ENCODE data around the gene PROCA1. TPM values are rescaled to one million over a fixed set of nuclear protein-coding genes. Genes with fewer than 3 reads are reported as not detected.

PROCA1 gene
- polyA plus RNA-seq, 1 of the 3 experiments (the other 2 are of a cell fraction), result 7.1 TPM

- H3K4me1 ChIP-seq (ENCODE audit: control insufficient read depth in 1 of 2, insufficient read depth in 2 of 2, low read depth in 1 of 2, low read length in 1 of 2), result peaks cover 16 to 42% of the 10 kb centered on the region in 2 experiments
- peak overlapping the region; percentile 99 for H3K4me2 ChIP-seq
- peaks cover 36% of the 10 kb centered on the region for H4K20me1 ChIP-seq (ENCODE audit: insufficient read depth)
- peaks cover 36% of the 10 kb centered on the region for H3K79me2 ChIP-seq (ENCODE audit: insufficient read depth)
- no peak overlapping the region for H3K4me3 ChIP-seq (ENCODE audit: low read depth in 2 of 2, low read length in 1 of 2)
- TF ChIP-seq, protein P1, sequence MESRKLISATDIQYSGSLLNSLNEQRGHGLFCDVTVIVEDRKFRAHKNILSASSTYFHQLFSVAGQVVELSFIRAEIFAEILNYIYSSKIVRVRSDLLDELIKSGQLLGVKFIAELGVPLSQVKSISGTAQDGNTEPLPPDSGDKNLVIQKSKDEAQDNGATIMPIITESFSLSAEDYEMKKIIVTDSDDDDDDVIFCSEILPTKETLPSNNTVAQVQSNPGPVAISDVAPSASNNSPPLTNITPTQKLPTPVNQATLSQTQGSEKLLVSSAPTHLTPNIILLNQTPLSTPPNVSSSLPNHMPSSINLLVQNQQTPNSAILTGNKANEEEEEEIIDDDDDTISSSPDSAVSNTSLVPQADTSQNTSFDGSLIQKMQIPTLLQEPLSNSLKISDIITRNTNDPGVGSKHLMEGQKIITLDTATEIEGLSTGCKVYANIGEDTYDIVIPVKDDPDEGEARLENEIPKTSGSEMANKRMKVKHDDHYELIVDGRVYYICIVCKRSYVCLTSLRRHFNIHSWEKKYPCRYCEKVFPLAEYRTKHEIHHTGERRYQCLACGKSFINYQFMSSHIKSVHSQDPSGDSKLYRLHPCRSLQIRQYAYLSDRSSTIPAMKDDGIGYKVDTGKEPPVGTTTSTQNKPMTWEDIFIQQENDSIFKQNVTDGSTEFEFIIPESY (IDR thresholded peaks at IDR 0.05; ENCODE audit: borderline replicate concordance, low read depth), result no peak
- no peak for TF ChIP-seq REST (IDR thresholded peaks at IDR 0.05; ENCODE audit: low read depth, low read length)
- no peak for TF ChIP-seq RXRA (IDR thresholded peaks at IDR 0.05; ENCODE audit: borderline replicate concordance, low read depth)
- TF ChIP-seq USF2 (IDR thresholded peaks at IDR 0.05; ENCODE audit: borderline replicate concordance, low read depth, low read length), result no peak
- no peak for TF ChIP-seq GABPA (IDR thresholded peaks at IDR 0.05; ENCODE audit: low read depth)
- no peak for TF ChIP-seq FOXJ3 (CRISPR knock-in tag; IDR thresholded peaks at IDR 0.05)
- TF ChIP-seq FOXM1 (IDR thresholded peaks at IDR 0.05; ENCODE audit: low read depth), result no peak
- TF ChIP-seq YY1 (IDR thresholded peaks at IDR 0.05; ENCODE audit: low read depth), result no peak
- TF ChIP-seq CHD2 (IDR thresholded peaks at IDR 0.05; ENCODE audit: low read length, partially characterized antibody), result no peak
- no peak for TF ChIP-seq NFIC (IDR thresholded peaks at IDR 0.05; ENCODE audit: borderline replicate concordance)
- TF ChIP-seq TCF12 (IDR thresholded peaks at IDR 0.05), result no peak
- TF ChIP-seq, protein P2, sequence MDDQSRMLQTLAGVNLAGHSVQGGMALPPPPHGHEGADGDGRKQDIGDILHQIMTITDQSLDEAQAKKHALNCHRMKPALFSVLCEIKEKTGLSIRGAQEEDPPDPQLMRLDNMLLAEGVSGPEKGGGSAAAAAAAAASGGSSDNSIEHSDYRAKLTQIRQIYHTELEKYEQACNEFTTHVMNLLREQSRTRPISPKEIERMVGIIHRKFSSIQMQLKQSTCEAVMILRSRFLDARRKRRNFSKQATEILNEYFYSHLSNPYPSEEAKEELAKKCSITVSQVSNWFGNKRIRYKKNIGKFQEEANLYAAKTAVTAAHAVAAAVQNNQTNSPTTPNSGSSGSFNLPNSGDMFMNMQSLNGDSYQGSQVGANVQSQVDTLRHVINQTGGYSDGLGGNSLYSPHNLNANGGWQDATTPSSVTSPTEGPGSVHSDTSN (IDR thresholded peaks at IDR 0.05), result no peak
- no peak for TF ChIP-seq EP300 (IDR thresholded peaks at IDR 0.05; ENCODE audit: borderline replicate concordance in 1 of 2, low read depth in 1 of 2, low read length in 1 of 2)
- no peak for TF ChIP-seq EZH2phosphoT487 (IDR thresholded peaks at IDR 0.05; ENCODE audit: borderline replicate concordance, low read depth)
- no peak for TF ChIP-seq RAD21 (IDR thresholded peaks at IDR 0.05; ENCODE audit: low read length)
- TF ChIP-seq, protein P3, sequence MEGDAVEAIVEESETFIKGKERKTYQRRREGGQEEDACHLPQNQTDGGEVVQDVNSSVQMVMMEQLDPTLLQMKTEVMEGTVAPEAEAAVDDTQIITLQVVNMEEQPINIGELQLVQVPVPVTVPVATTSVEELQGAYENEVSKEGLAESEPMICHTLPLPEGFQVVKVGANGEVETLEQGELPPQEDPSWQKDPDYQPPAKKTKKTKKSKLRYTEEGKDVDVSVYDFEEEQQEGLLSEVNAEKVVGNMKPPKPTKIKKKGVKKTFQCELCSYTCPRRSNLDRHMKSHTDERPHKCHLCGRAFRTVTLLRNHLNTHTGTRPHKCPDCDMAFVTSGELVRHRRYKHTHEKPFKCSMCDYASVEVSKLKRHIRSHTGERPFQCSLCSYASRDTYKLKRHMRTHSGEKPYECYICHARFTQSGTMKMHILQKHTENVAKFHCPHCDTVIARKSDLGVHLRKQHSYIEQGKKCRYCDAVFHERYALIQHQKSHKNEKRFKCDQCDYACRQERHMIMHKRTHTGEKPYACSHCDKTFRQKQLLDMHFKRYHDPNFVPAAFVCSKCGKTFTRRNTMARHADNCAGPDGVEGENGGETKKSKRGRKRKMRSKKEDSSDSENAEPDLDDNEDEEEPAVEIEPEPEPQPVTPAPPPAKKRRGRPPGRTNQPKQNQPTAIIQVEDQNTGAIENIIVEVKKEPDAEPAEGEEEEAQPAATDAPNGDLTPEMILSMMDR (IDR thresholded peaks at IDR 0.05), result no peak
- no peak for TF ChIP-seq JUND (IDR thresholded peaks at IDR 0.05)
- TF ChIP-seq FOSL2 (IDR thresholded peaks at IDR 0.05; ENCODE audit: borderline replicate concordance, low read depth), result no peak
- TF ChIP-seq POLR2AphosphoS5 (IDR thresholded peaks at IDR 0.05; ENCODE audit: low read depth, low read length), result no peak; the same call in 1 of the 2 replicates
- ChIA-PET CTCF (interaction anchor here (0.7 to 11.1 kb wide), 14 partner anchors 8 to 392 kb away, joined by 3 to 612 read pairs (median 4); partner anchors contain the start of genes PHF12, PROCA1, SDF2 and SUPT6H), POLR2A (interaction anchor here (0.6 to 4.5 kb wide), 3 partner anchors 16 to 25 kb away, joined by 3 to 52 read pairs (median 4); partner anchors contain the start of gene TRAF4)
- H3K9ac ChIP-seq, result peak overlapping the region; percentile 71; the same call in 1 of the 2 replicates
- H3K27ac ChIP-seq (ENCODE audit: low read depth in 2 of 2, low read length in 1 of 2), result peak overlapping the region; percentile 72 to 88
- DNase-seq, result no peak
- H3K9me2 ChIP-seq, result no peaks in the 10 kb centered on the region
- H2AFZ ChIP-seq (ENCODE audit: low read depth), result no peak overlapping the region
- H3K36me3 ChIP-seq (replicated peaks in 1 of 2; ENCODE audit: control insufficient read depth in 1 of 2, insufficient read depth in 2 of 2, low read length in 1 of 2), result peaks cover 38 to 41% of the 10 kb centered on the region in 2 experiments
- H3K9me3 ChIP-seq, result no peaks in the 10 kb centered on the region
- WGBS (ENCODE audit: low lambda C conversion rate), result 80% methylated on average over 10 of the region's 10 CpGs
- no peaks in the 10 kb centered on the region for H3K27me3 ChIP-seq (ENCODE audit: insufficient read depth)
- H3F3A ChIP-seq (replicated peaks; ENCODE audit: insufficient read depth), result peaks cover 73% of the 10 kb centered on the region
These were observed 12.9 kb upstream of the PROCA1 start for GRCh38 chr17:28724500-28725165.
